DOHH2 (cell line): Measurements from ENCODE around the gene SLC6A6.

Source experiments
- EZH2phosphoT487 ChIP-seq: fragments of 200-600 bp; sonication (generic); IDR thresholded peaks from 2 replicates; pipeline ENCODE4 v1.6.1; 2017; ENCODE audit warnings: borderline replicate concordance, mild to moderate bottlenecking, antibody characterized with exemption, low read length, moderate library complexity, mixed read lengths
- TF ChIP-seq, protein P1 (sequence below): fragments of 200-600 bp; sonication (generic); IDR thresholded peaks from one replicate; pipeline ENCODE4 v1.5.1; 2014; ENCODE audit warnings: antibody characterized with exemption, mild to moderate bottlenecking, low read depth, low read length; ENCODE audit not compliant: poor library complexity, severe bottlenecking

DNA sequence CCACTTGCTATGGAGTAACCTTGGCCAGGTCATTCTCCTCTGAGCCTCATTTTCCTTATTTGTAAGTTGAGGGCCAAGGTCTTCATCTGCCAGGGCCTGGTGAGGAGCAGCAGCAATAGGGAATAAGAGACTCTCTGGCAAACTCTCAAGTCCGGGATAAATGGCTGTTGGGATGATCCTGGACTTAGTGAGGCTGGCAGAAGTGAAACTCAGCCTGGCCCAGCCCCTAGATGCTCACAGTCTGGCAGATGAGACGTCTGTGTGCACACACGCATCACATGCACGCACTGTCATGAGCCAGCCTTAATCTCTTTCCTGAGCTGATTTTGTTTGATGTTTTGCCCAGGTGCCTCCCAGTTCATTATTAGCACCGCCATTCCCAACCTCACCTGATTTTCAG, 26.8 kb downstream of the SLC6A6 start:
- TF ChIP-seq, protein P1, sequence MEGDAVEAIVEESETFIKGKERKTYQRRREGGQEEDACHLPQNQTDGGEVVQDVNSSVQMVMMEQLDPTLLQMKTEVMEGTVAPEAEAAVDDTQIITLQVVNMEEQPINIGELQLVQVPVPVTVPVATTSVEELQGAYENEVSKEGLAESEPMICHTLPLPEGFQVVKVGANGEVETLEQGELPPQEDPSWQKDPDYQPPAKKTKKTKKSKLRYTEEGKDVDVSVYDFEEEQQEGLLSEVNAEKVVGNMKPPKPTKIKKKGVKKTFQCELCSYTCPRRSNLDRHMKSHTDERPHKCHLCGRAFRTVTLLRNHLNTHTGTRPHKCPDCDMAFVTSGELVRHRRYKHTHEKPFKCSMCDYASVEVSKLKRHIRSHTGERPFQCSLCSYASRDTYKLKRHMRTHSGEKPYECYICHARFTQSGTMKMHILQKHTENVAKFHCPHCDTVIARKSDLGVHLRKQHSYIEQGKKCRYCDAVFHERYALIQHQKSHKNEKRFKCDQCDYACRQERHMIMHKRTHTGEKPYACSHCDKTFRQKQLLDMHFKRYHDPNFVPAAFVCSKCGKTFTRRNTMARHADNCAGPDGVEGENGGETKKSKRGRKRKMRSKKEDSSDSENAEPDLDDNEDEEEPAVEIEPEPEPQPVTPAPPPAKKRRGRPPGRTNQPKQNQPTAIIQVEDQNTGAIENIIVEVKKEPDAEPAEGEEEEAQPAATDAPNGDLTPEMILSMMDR, result no peak
- TF ChIP-seq EZH2phosphoT487, result no peak
